ENCODE measurements around the gene ETV7. TPM values are rescaled to one million over a fixed set of nuclear protein-coding genes. Genes with fewer than 3 reads are reported as not detected.

ETV7 gene
- total RNA-seq, 5 donors from 2014 or later (not counting 1 experiment from before 2014, with no cell fraction given) = 0.44 to 3.3 (median 1.1) TPM

- Histone ChIP-seq H3K4me1 (ENCODE audit: control insufficient read depth in 1 of 2, extremely low read depth in 1 of 2, insufficient read depth in 2 of 2, low read length in 2 of 2) (peaks cover 4 to 13% of the 10 kb centered on the region in 2 experiments), H3K4me3 (ENCODE audit: control insufficient read depth in 1 of 2, extremely low read depth in 1 of 2, low read length in 1 of 2) (no peak overlapping the region), H3K36me3 (ENCODE audit: control insufficient read depth in 2 of 2, extremely low read depth in 1 of 2, insufficient read depth in 1 of 2, low read length in 1 of 2) (no peaks in the 10 kb centered on the region), H3K27me3 (replicated peaks in 1 of 2; ENCODE audit: control insufficient read depth in 2 of 2, extremely low read depth in 1 of 2, insufficient read depth in 2 of 2, low read length in 1 of 2) (peaks cover 0 to 3% of the 10 kb centered on the region in 2 experiments), H3K27ac (ENCODE audit: low read length) (no peak overlapping the region), H3K9me3 (no peaks in the 10 kb centered on the region)
- DNase-seq = no peak
- ChIA-PET CTCF (no interaction called here), POLR2A (no interaction called here)
- Mint-ChIP-seq H3K9me3 (no peaks in the 10 kb centered on the region), H3K4me1 (peaks cover 16 to 18% (median 17%) of the 10 kb centered on the region in 3 donors), H3K27ac (no peak overlapping the region), H3K36me3 (no peaks in the 10 kb centered on the region), H3K4me3 (no peak overlapping the region), H3K27me3 (no peaks in the 10 kb centered on the region)
- no peak for ATAC-seq (replicated peaks in 1 of 4)
- no CpG with 5 or more reads among the region's 3 CpGs for WGBS (ENCODE audit: insufficient coverage)
These were observed 39.2 kb upstream of the ETV7 start for GRCh38 chr6:36426622-36427021.

DNA sequence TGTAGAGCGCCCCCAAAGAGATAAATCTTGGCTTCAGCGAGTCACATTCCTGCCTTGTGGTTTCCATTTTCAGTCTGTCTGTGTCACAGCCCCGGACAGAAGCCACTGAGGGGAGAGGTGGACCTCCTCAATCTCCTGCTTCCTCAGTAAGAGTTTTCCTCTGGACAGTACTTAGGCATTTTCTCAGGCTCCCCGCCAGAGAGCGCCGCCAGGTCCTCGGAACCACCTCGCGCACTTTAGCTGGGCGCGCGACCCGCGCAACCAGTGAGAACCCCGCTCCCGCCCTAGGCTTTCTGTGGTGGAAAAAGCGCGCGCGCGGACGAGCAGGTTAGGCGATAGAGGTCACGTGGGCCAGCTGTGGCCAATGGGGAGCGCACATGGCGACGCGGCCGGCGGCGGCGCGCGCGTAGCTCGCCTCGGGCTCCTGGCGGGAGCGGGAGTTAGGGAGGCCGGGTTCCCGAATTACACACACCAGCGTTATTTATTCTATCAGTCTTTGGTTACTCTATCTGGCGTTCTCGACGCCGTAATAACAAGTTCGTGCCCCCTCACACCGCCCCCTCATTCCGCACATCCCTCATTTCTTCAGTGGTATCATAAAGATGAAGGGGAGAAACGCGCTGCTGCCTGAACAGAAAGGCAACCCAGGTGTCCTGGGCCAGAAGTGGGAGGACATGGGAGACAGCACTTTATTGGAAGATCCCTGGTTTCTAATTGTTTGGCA lies 35.8 kb upstream of the ETV7 start:
- DNase-seq = peak; percentile 94 to 100 (median 98)
- ATAC-seq (replicated peaks in 1 of 4) = peak; percentile 96 to 99 (median 98)
- Histone ChIP-seq H3K4me1 (ENCODE audit: control insufficient read depth in 1 of 2, extremely low read depth in 1 of 2, insufficient read depth in 2 of 2, low read length in 2 of 2) (peaks cover 4 to 13% of the 10 kb centered on the region in 2 experiments), H3K27me3 (replicated peaks in 1 of 2; ENCODE audit: control insufficient read depth in 2 of 2, extremely low read depth in 1 of 2, insufficient read depth in 2 of 2, low read length in 1 of 2) (peaks cover 0 to 3% of the 10 kb centered on the region in 2 experiments), H3K9me3 (no peaks in the 10 kb centered on the region), H3K27ac (ENCODE audit: low read length) (peak overlapping the region; percentile 78), H3K36me3 (ENCODE audit: control insufficient read depth in 2 of 2, extremely low read depth in 1 of 2, insufficient read depth in 1 of 2, low read length in 1 of 2) (no peaks in the 10 kb centered on the region), H3K4me3 (ENCODE audit: control insufficient read depth in 1 of 2, extremely low read depth in 1 of 2, low read length in 1 of 2) (peak overlapping the region; percentile 81 to 92)
- WGBS (ENCODE audit: insufficient coverage) = under 1% methylated on average over 42 of the region's 51 CpGs
- Mint-ChIP-seq H3K27me3 (no peaks in the 10 kb centered on the region), H3K27ac (peak overlapping the region; percentile 96 to 97), H3K4me3 (peak overlapping the region; percentile 92 to 94 (median 93)), H3K36me3 (no peaks in the 10 kb centered on the region), H3K9me3 (no peaks in the 10 kb centered on the region), H3K4me1 (peaks cover 16 to 18% (median 17%) of the 10 kb centered on the region in 3 donors)
- ChIA-PET POLR2A (interaction anchor here in 1 of 2 donors (0.5 to 1.2 kb wide), 5 partner anchors 18 to 172 kb away, joined by 3 to 6 read pairs (median 4); partner anchors contain the start of gene KCTD20), CTCF (interaction anchor here in 1 of 2 donors (0.5 to 1.8 kb wide), 15 partner anchors 11 to 336 kb away, joined by 3 to 11 read pairs (median 4); partner anchors contain the start of gene KCTD20)

DNA sequence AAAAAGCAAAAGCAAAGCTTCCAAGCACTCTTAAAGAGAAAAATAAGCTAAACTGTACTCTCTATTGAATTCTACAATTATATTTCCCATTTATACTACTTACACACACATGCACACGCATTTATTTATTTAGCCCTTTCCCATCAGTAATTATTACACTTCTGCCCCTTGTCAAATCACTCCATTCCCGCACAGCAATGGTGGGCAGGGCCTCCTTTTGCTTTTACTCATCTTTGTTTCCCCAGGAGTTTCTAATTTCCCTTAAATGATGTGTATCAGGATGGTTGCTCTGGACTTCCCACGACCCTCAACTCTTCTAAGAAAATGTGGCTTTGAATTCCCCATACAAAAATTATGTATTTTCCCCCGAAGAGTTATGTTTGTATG lies 35.2 kb upstream of the ETV7 start:
- H3K36me3 ChIP-seq (ENCODE audit: control insufficient read depth in 2 of 2, extremely low read depth in 1 of 2, insufficient read depth in 1 of 2, low read length in 1 of 2) = no peaks in the 10 kb centered on the region
- H3K4me3 Mint-ChIP-seq = peak overlapping the region; percentile 92 to 94 (median 93)
- ChIA-PET POLR2A (interaction anchor here in 1 of 2 donors (0.6 to 1.2 kb wide), 3 partner anchors 21 to 172 kb away, joined by 3 to 6 read pairs (median 4); partner anchors contain the start of gene KCTD20), CTCF (interaction anchor here in 1 of 2 donors (0.7 to 1.8 kb wide), 10 partner anchors 18 to 336 kb away, joined by 3 to 11 read pairs (median 4); partner anchors contain the start of gene KCTD20)
- DNase-seq (no peak), ATAC-seq (replicated peaks in 1 of 4) (no peak)
- H3K36me3 Mint-ChIP-seq = no peaks in the 10 kb centered on the region
- H3K27me3 Mint-ChIP-seq = no peaks in the 10 kb centered on the region
- peak overlapping the region in 1 of 2 donors; percentile 92 for H3K4me3 ChIP-seq (ENCODE audit: control insufficient read depth in 1 of 2, extremely low read depth in 1 of 2, low read length in 1 of 2)
- H3K4me1 Mint-ChIP-seq = peaks cover 16 to 18% (median 17%) of the 10 kb centered on the region in 3 donors
- H3K9me3 ChIP-seq = no peaks in the 10 kb centered on the region
- peak overlapping the region; percentile 75 for H3K27ac ChIP-seq (ENCODE audit: low read length)
- peaks cover 4 to 13% of the 10 kb centered on the region in 2 experiments for H3K4me1 ChIP-seq (ENCODE audit: control insufficient read depth in 1 of 2, extremely low read depth in 1 of 2, insufficient read depth in 2 of 2, low read length in 2 of 2)
- H3K27me3 ChIP-seq (replicated peaks in 1 of 2; ENCODE audit: control insufficient read depth in 2 of 2, extremely low read depth in 1 of 2, insufficient read depth in 2 of 2, low read length in 1 of 2) = no peaks in the 10 kb centered on the region
- no CpG with 5 or more reads among the region's 4 CpGs for WGBS (ENCODE audit: insufficient coverage)
- H3K9me3 Mint-ChIP-seq = no peaks in the 10 kb centered on the region
- peak overlapping the region; percentile 96 to 97 for H3K27ac Mint-ChIP-seq

DNA sequence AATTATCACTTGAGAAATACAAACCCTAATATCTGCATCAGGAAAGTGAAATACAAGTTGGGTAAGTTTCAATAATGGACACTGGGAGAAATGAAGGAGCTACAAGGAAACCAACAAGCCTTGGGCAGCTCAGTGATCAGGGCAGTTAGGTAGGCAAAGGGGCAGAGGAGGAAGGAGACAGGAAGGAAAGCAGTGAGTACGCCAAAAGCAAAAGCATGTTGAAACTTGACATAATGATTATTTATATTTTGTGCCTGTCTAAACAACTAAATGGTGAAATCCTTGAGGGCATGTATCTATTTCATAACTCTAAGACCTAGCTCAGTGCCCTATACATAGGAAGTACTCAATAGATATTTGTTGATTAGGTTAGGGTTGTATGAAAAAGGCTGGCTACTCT lies 31.8 kb upstream of the ETV7 start:
- Mint-ChIP-seq H3K4me1 (peaks cover 15 to 18% (median 16%) of the 10 kb centered on the region in 3 donors), H3K27ac (no peak overlapping the region), H3K9me3 (no peaks in the 10 kb centered on the region), H3K4me3 (no peak overlapping the region), H3K27me3 (no peaks in the 10 kb centered on the region), H3K36me3 (no peaks in the 10 kb centered on the region)
- Histone ChIP-seq H3K27ac (ENCODE audit: low read length) (no peak overlapping the region), H3K27me3 (replicated peaks in 1 of 2; ENCODE audit: control insufficient read depth in 2 of 2, extremely low read depth in 1 of 2, insufficient read depth in 2 of 2, low read length in 1 of 2) (no peaks in the 10 kb centered on the region), H3K4me1 (ENCODE audit: control insufficient read depth in 1 of 2, extremely low read depth in 1 of 2, insufficient read depth in 2 of 2, low read length in 2 of 2) (peaks cover 4 to 13% of the 10 kb centered on the region in 2 experiments), H3K9me3 (no peaks in the 10 kb centered on the region), H3K4me3 (ENCODE audit: control insufficient read depth in 1 of 2, extremely low read depth in 1 of 2, low read length in 1 of 2) (no peak overlapping the region), H3K36me3 (ENCODE audit: control insufficient read depth in 2 of 2, extremely low read depth in 1 of 2, insufficient read depth in 1 of 2, low read length in 1 of 2) (no peaks in the 10 kb centered on the region)
- CTCF ChIA-PET = interaction anchor here (0.5 to 0.8 kb wide), 4 partner anchors 160 to 498 kb away, joined by 3 to 5 read pairs (median 4); partner anchors contain the start of gene SRPK1 (in 1 of the 2)
- no peak for DNase-seq
- POLR2A ChIA-PET = interaction anchor here in 1 of 2 donors (0.5 kb wide), 1 partner anchor 191 kb away, joined by 9 read pairs; no protein-coding TSS in a partner anchor
- no CpG with 5 or more reads among the region's 1 CpG for WGBS (ENCODE audit: insufficient coverage)
- ATAC-seq (replicated peaks in 1 of 4) = no peak

DNA sequence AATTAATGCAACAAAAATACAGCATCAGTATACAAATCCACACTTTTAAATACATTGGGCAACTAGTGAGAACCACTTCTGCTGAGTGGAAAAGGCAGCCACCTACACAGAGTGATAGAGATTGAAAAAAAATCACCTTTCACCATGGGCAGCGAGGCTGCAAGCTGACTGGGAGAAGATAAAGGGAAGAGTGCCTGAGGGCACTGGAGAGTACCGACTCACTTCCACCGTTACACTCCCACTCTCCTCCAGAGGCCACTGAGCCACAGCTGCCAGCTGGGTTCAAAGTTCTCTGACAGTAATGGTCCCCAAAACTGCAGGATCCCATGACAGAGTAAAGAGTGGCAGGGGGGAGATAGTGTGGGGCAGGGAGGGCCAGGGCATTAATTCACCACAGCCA lies 31.1 kb upstream of the ETV7 start:
- no peaks in the 10 kb centered on the region for H3K27me3 Mint-ChIP-seq
- DNase-seq (no peak), ATAC-seq (replicated peaks in 1 of 4) (no peak)
- H3K36me3 ChIP-seq (ENCODE audit: control insufficient read depth in 2 of 2, extremely low read depth in 1 of 2, insufficient read depth in 1 of 2, low read length in 1 of 2) = no peaks in the 10 kb centered on the region
- no peaks in the 10 kb centered on the region for H3K9me3 ChIP-seq
- H3K4me3 ChIP-seq (ENCODE audit: control insufficient read depth in 1 of 2, extremely low read depth in 1 of 2, low read length in 1 of 2) = no peak overlapping the region
- H3K9me3 Mint-ChIP-seq = no peaks in the 10 kb centered on the region
- WGBS (ENCODE audit: insufficient coverage) = no CpG with 5 or more reads among the region's 3 CpGs
- no peaks in the 10 kb centered on the region for H3K27me3 ChIP-seq (replicated peaks in 1 of 2; ENCODE audit: control insufficient read depth in 2 of 2, extremely low read depth in 1 of 2, insufficient read depth in 2 of 2, low read length in 1 of 2)
- ChIA-PET POLR2A (no interaction called here), CTCF (interaction anchor here (0.6 to 0.7 kb wide), 2 partner anchors 161 to 389 kb away, joined by 4 to 5 read pairs; no protein-coding TSS in a partner anchor)
- no peak overlapping the region for H3K4me3 Mint-ChIP-seq
- H3K4me1 ChIP-seq (ENCODE audit: control insufficient read depth in 1 of 2, extremely low read depth in 1 of 2, insufficient read depth in 2 of 2, low read length in 2 of 2) = peaks cover 0 to 8% of the 10 kb centered on the region in 2 experiments
- H3K27ac Mint-ChIP-seq = no peak overlapping the region
- H3K27ac ChIP-seq (ENCODE audit: low read length) = no peak overlapping the region
- H3K4me1 Mint-ChIP-seq = peaks cover 10 to 11% (median 10%) of the 10 kb centered on the region in 3 donors
- no peaks in the 10 kb centered on the region for H3K36me3 Mint-ChIP-seq

DNA sequence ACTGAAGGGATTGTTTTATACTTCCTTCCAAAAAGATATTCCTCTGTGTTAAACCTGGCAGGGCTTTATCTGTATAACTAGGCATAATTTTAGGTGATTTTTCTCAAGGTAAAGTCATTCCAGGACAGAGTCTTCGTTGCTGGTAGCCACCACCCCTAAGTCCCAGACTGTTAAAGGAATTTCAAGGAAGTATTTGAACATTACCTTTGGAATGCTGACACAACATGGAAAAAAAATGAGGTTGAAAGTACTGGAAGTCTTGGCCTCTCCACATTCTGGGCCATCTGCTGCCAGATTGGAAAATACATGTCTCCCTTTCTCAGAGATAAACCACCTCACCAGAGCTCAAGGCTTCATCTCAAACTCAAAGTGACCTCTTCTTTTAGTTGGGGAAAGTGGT lies 27.0 kb upstream of the ETV7 start:
- Histone ChIP-seq H3K27ac (ENCODE audit: low read length) (no peak overlapping the region), H3K27me3 (replicated peaks in 1 of 2; ENCODE audit: control insufficient read depth in 2 of 2, extremely low read depth in 1 of 2, insufficient read depth in 2 of 2, low read length in 1 of 2) (peaks cover 0 to 1% of the 10 kb centered on the region in 2 experiments), H3K36me3 (ENCODE audit: control insufficient read depth in 2 of 2, extremely low read depth in 1 of 2, insufficient read depth in 1 of 2, low read length in 1 of 2) (no peaks in the 10 kb centered on the region), H3K4me1 (ENCODE audit: control insufficient read depth in 1 of 2, extremely low read depth in 1 of 2, insufficient read depth in 2 of 2, low read length in 2 of 2) (no peaks in the 10 kb centered on the region), H3K4me3 (ENCODE audit: control insufficient read depth in 1 of 2, extremely low read depth in 1 of 2, low read length in 1 of 2) (no peak overlapping the region), H3K9me3 (no peaks in the 10 kb centered on the region)
- WGBS (ENCODE audit: insufficient coverage) = no CpG with 5 or more reads among the region's 1 CpG
- Mint-ChIP-seq H3K27me3 (peaks cover 0 to 2% of the 10 kb centered on the region in 2 donors), H3K4me1 (no peaks in the 10 kb centered on the region), H3K27ac (no peak overlapping the region), H3K36me3 (no peaks in the 10 kb centered on the region), H3K9me3 (peaks cover 0 to 4% (median 4%) of the 10 kb centered on the region in 3 donors), H3K4me3 (no peak overlapping the region)
- CTCF ChIA-PET = interaction anchor here in 1 of 2 donors (0.6 kb wide), 1 partner anchor 165 kb away, joined by 6 read pairs; no protein-coding TSS in a partner anchor
- ATAC-seq (replicated peaks in 1 of 4) = no peak
- no peak for DNase-seq
- POLR2A ChIA-PET = interaction anchor here in 1 of 2 donors (0.6 kb wide), 1 partner anchor 1267 kb away, joined by 5 read pairs; no protein-coding TSS in a partner anchor

All from T-cell (primary cell).